Stomach (tissue), 4 donors: Measurements from ENCODE around the gene BTNL9.

Experiments
- EP300 ChIP-seq: sonication (generic); formaldehyde crosslinking; IDR thresholded peaks from one replicate; pipeline ENCODE4 v1.6.1; 2017; ENCODE audit warnings: antibody characterized with exemption
- TF ChIP-seq, protein P1 (sequence below), 7 experiments: fragments of 450-650 bp in 4 of 7; fragments of 200-600 bp in 3 of 7; sonication (generic) in 3 of 7; IDR thresholded peaks; one replicate each; pipeline ENCODE4 v1.5.1; 2016 to 2019; ENCODE audit warnings: antibody characterized with exemption in 7 of 7, control low read depth in 2 of 7, mild to moderate bottlenecking in 1 of 7

DNA sequence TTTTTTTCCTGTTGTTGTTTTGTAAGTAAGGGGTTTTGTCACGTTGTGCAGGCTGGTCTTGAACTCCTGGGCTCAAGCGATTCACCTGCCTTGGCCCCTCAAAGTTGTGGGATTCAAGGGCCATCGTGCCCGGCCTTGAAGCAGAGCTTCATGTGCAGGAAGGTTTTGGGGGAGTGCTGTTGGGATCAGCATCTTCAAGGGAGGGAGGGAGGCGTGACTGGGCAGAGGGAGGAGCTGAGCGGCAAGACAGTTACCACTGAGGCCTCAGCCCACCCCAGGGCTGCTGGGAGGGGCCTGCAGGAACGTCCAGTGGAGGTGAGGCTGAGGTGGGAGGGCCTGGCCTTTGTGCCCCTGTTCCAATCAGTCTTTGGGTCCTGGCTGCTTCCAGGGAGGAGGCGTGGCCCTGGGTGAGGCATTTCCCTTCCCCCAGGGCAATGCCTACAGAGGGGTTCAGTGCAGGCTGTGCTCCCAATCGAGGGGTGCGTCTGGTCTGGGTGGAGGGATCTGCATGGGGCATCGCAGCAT is 69.5 kb downstream of the BTNL9 start:
- no peak for TF ChIP-seq EP300
- TF ChIP-seq, protein P1, sequence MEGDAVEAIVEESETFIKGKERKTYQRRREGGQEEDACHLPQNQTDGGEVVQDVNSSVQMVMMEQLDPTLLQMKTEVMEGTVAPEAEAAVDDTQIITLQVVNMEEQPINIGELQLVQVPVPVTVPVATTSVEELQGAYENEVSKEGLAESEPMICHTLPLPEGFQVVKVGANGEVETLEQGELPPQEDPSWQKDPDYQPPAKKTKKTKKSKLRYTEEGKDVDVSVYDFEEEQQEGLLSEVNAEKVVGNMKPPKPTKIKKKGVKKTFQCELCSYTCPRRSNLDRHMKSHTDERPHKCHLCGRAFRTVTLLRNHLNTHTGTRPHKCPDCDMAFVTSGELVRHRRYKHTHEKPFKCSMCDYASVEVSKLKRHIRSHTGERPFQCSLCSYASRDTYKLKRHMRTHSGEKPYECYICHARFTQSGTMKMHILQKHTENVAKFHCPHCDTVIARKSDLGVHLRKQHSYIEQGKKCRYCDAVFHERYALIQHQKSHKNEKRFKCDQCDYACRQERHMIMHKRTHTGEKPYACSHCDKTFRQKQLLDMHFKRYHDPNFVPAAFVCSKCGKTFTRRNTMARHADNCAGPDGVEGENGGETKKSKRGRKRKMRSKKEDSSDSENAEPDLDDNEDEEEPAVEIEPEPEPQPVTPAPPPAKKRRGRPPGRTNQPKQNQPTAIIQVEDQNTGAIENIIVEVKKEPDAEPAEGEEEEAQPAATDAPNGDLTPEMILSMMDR (IDR thresholded peaks at IDR 0.05), result no peak
